OCI-LY3 (cell line): ENCODE data around the gene RD3L.

Experiments used
- CTCF ChIP-seq: fragments of 200-600, 300-600 bp; sonication (generic); IDR thresholded peaks from 2 replicates; pipeline ENCODE4 v1.5.1; 2014; ENCODE audit warnings: antibody characterized with exemption, low read length, low read depth
- EZH2phosphoT487 ChIP-seq: fragments of 200-600 bp; shearing (Covaris generic); IDR thresholded peaks from 2 replicates; pipeline ENCODE4 v1.6.1; 2018; ENCODE audit warnings: antibody characterized with exemption, mixed run types, low read depth

- TF ChIP-seq EZH2phosphoT487 (no peak), CTCF (no peak)
Observed at GRCh38 chr14:103931422-103931821, 10.9 kb downstream of the RD3L start.
